Measurements from ENCODE around the gene SERHL2.

The SERHL2 gene

GRCh38 chr22:42522546-42522945, 31.2 kb upstream of the SERHL2 start:
- TF ChIP-seq CTCF (IDR thresholded peaks at IDR 0.05) = no peak

- TF ChIP-seq CTCF (IDR thresholded peaks at IDR 0.05) = no peak
Measured at GRCh38 chr22:42528591-42529307, 25.0 kb upstream of the SERHL2 start.

- TF ChIP-seq CTCF (IDR thresholded peaks at IDR 0.05) = no peak
Measured at GRCh38 chr22:42533638-42533977, 20.1 kb upstream of the SERHL2 start.

- no peak for TF ChIP-seq CTCF (IDR thresholded peaks at IDR 0.05)
Measured at GRCh38 chr22:42536166-42536565, 17.6 kb upstream of the SERHL2 start.

GRCh38 chr22:42544686-42545085, 9.1 kb upstream of the SERHL2 start:
- no peak for TF ChIP-seq CTCF (IDR thresholded peaks at IDR 0.05)

GRCh38 chr22:42547562-42547961, 6.2 kb upstream of the SERHL2 start:
- no peak for TF ChIP-seq CTCF (IDR thresholded peaks at IDR 0.05)

GRCh38 chr22:42548597-42549330, 5.0 kb upstream of the SERHL2 start:
- no peak for TF ChIP-seq CTCF (IDR thresholded peaks at IDR 0.05)
